Fibroblast of lung (primary cell): ENCODE data around the gene CACFD1. TPM values are rescaled to one million over a fixed set of nuclear protein-coding genes. Genes with fewer than 3 reads are reported as not detected.

Experiments
- DNase-seq, 2 donors: peaks; one replicate each; pipeline versions ENCODE4 v3.0.0 to v3.0.0-alpha.2; 2010; ENCODE audit warnings: low read depth in 2 of 2
- H2AFZ ChIP-seq: 2 replicates; pipeline ENCODE4 v1.5.1; 2012; ENCODE audit warnings: low read length, control low read depth, inconsistent platforms
- H3K27ac ChIP-seq: 2 replicates; pipeline ENCODE4 v1.5.1; 2011; ENCODE audit warnings: low read length, control low read depth; ENCODE audit not compliant: insufficient read depth
- H3K27me3 ChIP-seq: 2 replicates; pipeline ENCODE4 v1.5.1; 2011; ENCODE audit warnings: mild to moderate bottlenecking, low read length; ENCODE audit not compliant: control insufficient read depth, insufficient read depth
- H3K36me3 ChIP-seq: 2 replicates; pipeline ENCODE4 v1.5.1; 2011; ENCODE audit warnings: low read length; ENCODE audit not compliant: control insufficient read depth, insufficient read depth
- H3K4me1 ChIP-seq: 2 replicates; pipeline ENCODE4 v1.5.1; 2011; ENCODE audit warnings: low read length; ENCODE audit not compliant: control insufficient read depth, insufficient read depth; ENCODE audit errors: extremely low read depth
- H3K4me2 ChIP-seq: 2 replicates; pipeline ENCODE4 v1.5.1; 2011; ENCODE audit warnings: low read length, control low read depth; ENCODE audit not compliant: insufficient read depth; ENCODE audit errors: extremely low read depth
- H3K4me3 ChIP-seq, 4 experiments: fragments of 200-600 bp in 1 of 4; sonication (generic) in 1 of 4; replicated peaks in 1 of 4; 2 replicates each; pipeline ENCODE4 v1.5.1; 2011 to 2016; ENCODE audit warnings: low read length in 4 of 4, low read depth in 3 of 4, mild to moderate bottlenecking in 3 of 4, control low read depth in 2 of 4, inconsistent platforms in 1 of 4, mixed read lengths in 1 of 4; ENCODE audit not compliant: insufficient read depth in 1 of 4; ENCODE audit errors: control extremely low read depth in 1 of 4
- H3K79me2 ChIP-seq: 2 replicates; pipeline ENCODE4 v1.5.1; 2012; ENCODE audit warnings: mild to moderate bottlenecking, low read length, inconsistent platforms; ENCODE audit not compliant: control insufficient read depth, insufficient read depth
- H3K9ac ChIP-seq: 2 replicates; pipeline ENCODE4 v1.5.1; 2011; ENCODE audit warnings: mild to moderate bottlenecking, low read length, control low read depth; ENCODE audit not compliant: insufficient read depth
- H3K9me3 ChIP-seq: 2 replicates; pipeline ENCODE4 v1.5.1; 2012; ENCODE audit warnings: low read depth, low read length; ENCODE audit not compliant: control insufficient read depth, insufficient read depth
- H4K20me1 ChIP-seq: 2 replicates; pipeline ENCODE4 v1.5.1; 2011; ENCODE audit warnings: low read length; ENCODE audit not compliant: control insufficient read depth, insufficient read depth; ENCODE audit errors: extremely low read depth
- EZH2 ChIP-seq: IDR thresholded peaks from 2 replicates; pipeline ENCODE4 v1.5.1; 2012; ENCODE audit warnings: low read length, control low read depth, mild to moderate bottlenecking; ENCODE audit errors: missing control alignments
- polyA plus RNA-seq, 2 donors: library from polyadenylated mRNA; depleted of rRNA in 1 of 2; stranded (reverse) in 1 of 2; unstranded in 1 of 2; fragments of >200 nt; gene quantifications; 2 replicates each; pipeline ENCODE4 v1.2.1, GENCODE V29; 2011 to 2012; ENCODE audit warnings: missing spikeins in 1 of 2
- total RNA-seq: library from RNA; depleted of rRNA; stranded (reverse); fragments of >200 nt; gene quantifications from 2 replicates; pipeline ENCODE4 v1.2.1, GENCODE V29; 2014
- TF ChIP-seq, protein P1 (sequence below), 2 donors: IDR thresholded peaks in 1 of 2; conservative IDR thresholded peaks in 1 of 2; 1 replicate in 1 of 2; 2 replicates in 1 of 2; pipeline ENCODE4 v1.5.1; 2011 to 2012; ENCODE audit warnings: low read length in 2 of 2, control low read depth in 1 of 2, inconsistent platforms in 1 of 2, low read depth in 1 of 2, mild to moderate bottlenecking in 1 of 2

The CACFD1 gene
- total and polyA plus RNA-seq, 2 donors (not counting 1 experiment from before 2014, with no cell fraction given), result 4.7 to 9.1 TPM

DNA sequence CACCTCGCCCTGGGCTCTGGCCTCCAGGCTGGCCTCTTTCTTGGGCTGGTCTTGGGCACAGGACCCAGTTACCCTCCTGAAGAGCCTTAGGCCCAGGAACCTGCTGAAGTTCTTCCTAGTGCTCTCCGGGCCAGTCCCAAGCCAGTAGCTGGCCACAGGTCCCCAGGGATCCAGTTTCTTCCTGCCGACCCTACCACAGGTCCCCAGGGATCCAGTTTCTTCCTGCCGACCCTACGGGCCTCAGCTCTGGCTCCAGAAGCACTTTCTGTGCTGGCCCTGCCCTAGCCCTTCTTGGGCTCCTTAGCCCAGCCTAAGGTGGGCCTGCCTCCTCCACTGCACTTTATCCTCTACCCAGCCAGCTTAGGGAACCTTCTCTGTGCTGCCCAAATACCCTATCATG, 18.2 kb upstream of the CACFD1 start:
- TF ChIP-seq, protein P1, sequence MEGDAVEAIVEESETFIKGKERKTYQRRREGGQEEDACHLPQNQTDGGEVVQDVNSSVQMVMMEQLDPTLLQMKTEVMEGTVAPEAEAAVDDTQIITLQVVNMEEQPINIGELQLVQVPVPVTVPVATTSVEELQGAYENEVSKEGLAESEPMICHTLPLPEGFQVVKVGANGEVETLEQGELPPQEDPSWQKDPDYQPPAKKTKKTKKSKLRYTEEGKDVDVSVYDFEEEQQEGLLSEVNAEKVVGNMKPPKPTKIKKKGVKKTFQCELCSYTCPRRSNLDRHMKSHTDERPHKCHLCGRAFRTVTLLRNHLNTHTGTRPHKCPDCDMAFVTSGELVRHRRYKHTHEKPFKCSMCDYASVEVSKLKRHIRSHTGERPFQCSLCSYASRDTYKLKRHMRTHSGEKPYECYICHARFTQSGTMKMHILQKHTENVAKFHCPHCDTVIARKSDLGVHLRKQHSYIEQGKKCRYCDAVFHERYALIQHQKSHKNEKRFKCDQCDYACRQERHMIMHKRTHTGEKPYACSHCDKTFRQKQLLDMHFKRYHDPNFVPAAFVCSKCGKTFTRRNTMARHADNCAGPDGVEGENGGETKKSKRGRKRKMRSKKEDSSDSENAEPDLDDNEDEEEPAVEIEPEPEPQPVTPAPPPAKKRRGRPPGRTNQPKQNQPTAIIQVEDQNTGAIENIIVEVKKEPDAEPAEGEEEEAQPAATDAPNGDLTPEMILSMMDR (conservative IDR thresholded peaks at IDR 0.05 in 1 of 2, IDR thresholded peaks at IDR 0.05 in 1 of 2; ENCODE audit: low read depth in 1 of 2, low read length in 2 of 2), result no peak
- no peak for TF ChIP-seq EZH2
- Histone ChIP-seq H3K9me3 (no peaks in the 10 kb centered on the region), H3K79me2 (no peaks in the 10 kb centered on the region), H3K4me2 (no peak overlapping the region), H3K27me3 (no peaks in the 10 kb centered on the region), H3K4me3 (no peak overlapping the region), H3K9ac (no peak overlapping the region), H3K36me3 (no peaks in the 10 kb centered on the region), H4K20me1 (no peaks in the 10 kb centered on the region), H3K27ac (no peak overlapping the region), H2AFZ (no peak overlapping the region), H3K4me1 (no peaks in the 10 kb centered on the region)
- DNase-seq, result no peak

DNA sequence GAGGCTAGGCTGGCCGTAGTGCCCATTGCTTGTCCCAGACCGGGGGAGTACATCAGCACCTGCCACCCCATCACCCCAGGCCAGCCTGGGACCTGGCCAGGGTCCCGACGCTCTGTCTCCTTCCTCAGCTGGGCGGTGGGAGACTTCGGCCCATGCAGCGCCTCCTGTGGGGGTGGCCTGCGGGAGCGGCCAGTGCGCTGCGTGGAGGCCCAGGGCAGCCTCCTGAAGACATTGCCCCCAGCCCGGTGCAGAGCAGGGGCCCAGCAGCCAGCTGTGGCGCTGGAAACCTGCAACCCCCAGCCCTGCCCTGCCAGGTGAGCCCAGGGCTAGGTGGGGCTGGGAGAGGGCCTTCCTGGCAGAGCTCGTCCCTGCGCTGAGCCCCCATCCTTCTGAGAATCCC, 16.5 kb upstream of the CACFD1 start:
- H3K4me2 ChIP-seq, result no peak overlapping the region
- H4K20me1 ChIP-seq, result no peaks in the 10 kb centered on the region
- H2AFZ ChIP-seq, result no peak overlapping the region
- TF ChIP-seq, protein P1 (conservative IDR thresholded peaks at IDR 0.05 in 1 of 2, IDR thresholded peaks at IDR 0.05 in 1 of 2; ENCODE audit: low read depth in 1 of 2, low read length in 2 of 2), result no peak
- no peak for TF ChIP-seq EZH2
- H3K27me3 ChIP-seq, result no peaks in the 10 kb centered on the region
- H3K9ac ChIP-seq, result no peak overlapping the region
- H3K4me1 ChIP-seq, result no peaks in the 10 kb centered on the region
- H3K27ac ChIP-seq, result no peak overlapping the region
- H3K4me3 ChIP-seq, result no peak overlapping the region
- H3K79me2 ChIP-seq, result no peaks in the 10 kb centered on the region
- DNase-seq, result no peak
- H3K36me3 ChIP-seq, result no peaks in the 10 kb centered on the region
- H3K9me3 ChIP-seq, result no peaks in the 10 kb centered on the region

DNA sequence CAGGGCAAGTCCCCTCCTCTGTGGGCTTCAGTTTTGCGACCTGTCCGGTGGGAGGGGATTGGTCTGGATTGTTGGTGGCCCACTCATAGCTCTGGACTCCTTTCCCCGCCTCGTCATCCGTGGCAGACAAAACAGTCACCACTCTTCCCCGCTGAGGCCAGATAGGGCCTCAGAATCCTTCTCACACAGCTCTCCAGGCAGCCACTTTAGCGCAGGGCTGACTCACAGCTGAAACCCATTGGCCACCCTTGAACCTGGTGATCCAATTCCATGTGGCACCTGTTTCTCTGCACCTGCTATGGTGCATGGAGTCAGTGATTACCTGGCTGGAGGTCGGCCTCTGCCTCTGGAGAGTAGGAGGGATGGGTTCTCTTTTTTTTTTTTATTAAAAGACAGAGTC, 15.8 kb upstream of the CACFD1 start:
- DNase-seq, result peak in 1 of 2 donors; percentile 46

More for the DNA sequence above, 15.8 kb upstream of the CACFD1 start:
- H3K4me1 ChIP-seq, result no peaks in the 10 kb centered on the region
- H3K27ac ChIP-seq, result no peak overlapping the region
- no peaks in the 10 kb centered on the region for H4K20me1 ChIP-seq
- no peak overlapping the region for H2AFZ ChIP-seq
- no peaks in the 10 kb centered on the region for H3K27me3 ChIP-seq
- H3K4me2 ChIP-seq, result no peak overlapping the region
- no peaks in the 10 kb centered on the region for H3K79me2 ChIP-seq
- TF ChIP-seq, protein P1 (conservative IDR thresholded peaks at IDR 0.05 in 1 of 2, IDR thresholded peaks at IDR 0.05 in 1 of 2; ENCODE audit: low read depth in 1 of 2, low read length in 2 of 2), result no peak
- no peak for TF ChIP-seq EZH2
- no peak overlapping the region for H3K9ac ChIP-seq
- no peaks in the 10 kb centered on the region for H3K9me3 ChIP-seq
- H3K4me3 ChIP-seq, result no peak overlapping the region
- H3K36me3 ChIP-seq, result no peaks in the 10 kb centered on the region
